GM18867 (cell line): ENCODE results near the gene SKOR1.

Experiments
- ATAC-seq: cut with Tn5 transposase; IDR thresholded peaks from one replicate; pipeline ENCODE4 v1.9.1; 2021; ENCODE audit warnings: mild to moderate bottlenecking, moderate library complexity; ENCODE audit not compliant: unreplicated experiment

The SKOR1 gene

GRCh38 chr15:67845974-67846373 is 20.7 kb downstream of the SKOR1 start:
- no peak for ATAC-seq

GRCh38 chr15:67849538-67849937 is 24.2 kb downstream of the SKOR1 start:
- ATAC-seq = no peak

- no peak for ATAC-seq
Measured at GRCh38 chr15:67850336-67850735, 25.0 kb downstream of the SKOR1 start.

- no peak for ATAC-seq
Measured at GRCh38 chr15:67850994-67851571, 25.8 kb downstream of the SKOR1 start.

GRCh38 chr15:67852418-67852817 is 27.1 kb downstream of the SKOR1 start:
- ATAC-seq = no peak

- no peak for ATAC-seq
Measured at GRCh38 chr15:67853454-67853853, 28.1 kb downstream of the SKOR1 start.

- no peak for ATAC-seq
Measured at GRCh38 chr15:67854358-67854757, 29.0 kb downstream of the SKOR1 start.

- no peak for ATAC-seq
Measured at GRCh38 chr15:67855842-67856241, 30.5 kb downstream of the SKOR1 start.

- no peak for ATAC-seq
Measured at GRCh38 chr15:67857220-67857619, 31.9 kb downstream of the SKOR1 start.

- no peak for ATAC-seq
Measured at GRCh38 chr15:67859331-67859946, 34.1 kb downstream of the SKOR1 start.

- no peak for ATAC-seq
Measured at GRCh38 chr15:67861983-67862382, 36.7 kb downstream of the SKOR1 start.

- peak; percentile 33 for ATAC-seq
Measured at GRCh38 chr15:67862750-67863441, 37.6 kb downstream of the SKOR1 start.

- ATAC-seq = peak; percentile 76
Measured at GRCh38 chr15:67863442-67863987, 38.2 kb downstream of the SKOR1 start.

GRCh38 chr15:67865331-67865730 is 40.0 kb downstream of the SKOR1 start:
- no peak for ATAC-seq

- ATAC-seq = no peak
Measured at GRCh38 chr15:67865766-67866165, 40.5 kb downstream of the SKOR1 start.

GRCh38 chr15:67869701-67870100 is 44.4 kb downstream of the SKOR1 start:
- ATAC-seq = no peak

GRCh38 chr15:67870868-67871408 is 45.6 kb downstream of the SKOR1 start:
- no peak for ATAC-seq

- no peak for ATAC-seq
Measured at GRCh38 chr15:67873777-67874176, 48.5 kb downstream of the SKOR1 start.

GRCh38 chr15:67878712-67879206 is 53.5 kb downstream of the SKOR1 start:
- no peak for ATAC-seq

GRCh38 chr15:67879440-67880129 is 54.3 kb downstream of the SKOR1 start:
- ATAC-seq = no peak

- no peak for ATAC-seq
Measured at GRCh38 chr15:67880651-67881182, 55.4 kb downstream of the SKOR1 start.
